Esophagus muscularis mucosa (tissue), 3 donors: Measurements from ENCODE around the gene SMAD1.

Experiments used
- EP300 ChIP-seq: sonication (generic); formaldehyde crosslinking; IDR thresholded peaks from one replicate; pipeline ENCODE4 v1.6.1; 2017; ENCODE audit warnings: antibody characterized with exemption
- POLR2AphosphoS5 ChIP-seq, 2 donors: sonication (generic); formaldehyde crosslinking; IDR thresholded peaks; one replicate each; pipeline ENCODE4 v1.6.1; 2017; ENCODE audit warnings: antibody characterized with exemption in 2 of 2

- TF ChIP-seq EP300 (no peak), POLR2AphosphoS5 (IDR thresholded peaks at IDR 0.05) (no peak)
Observed at GRCh38 chr4:145485120-145485519, 3.5 kb downstream of the SMAD1 start.
